PC-3 (cell line): ENCODE measurements around the gene ACTG2. TPM values are rescaled to one million over a fixed set of nuclear protein-coding genes. Genes with fewer than 3 reads are reported as not detected.

Experiments used
- ATAC-seq: fragments of 200-7000 bp; cut with Tn5 transposase; 2 replicates; pipeline ENCODE4 v1.9.1; 2020; ENCODE audit warnings: mild to moderate bottlenecking, moderate library complexity
- BruUV-seq: library from RNA; stranded (reverse); fragments of 400-500 nt; replicated peaks from 2 replicates; lab custom pipeline; 2021; lab: Mats Ljungman, UMichigan
- CTCF ChIA-PET: fragments of 300-600 bp; sonication (Branson Sonifier 250); formaldehyde crosslinking; loops from one replicate; lab custom pipeline; 2022; ENCODE audit warnings: antibody characterized with exemption; lab: Charles Lee
- POLR2A ChIA-PET: fragments of 300-600 bp; sonication (Branson Sonifier 250); formaldehyde crosslinking; loops from one replicate; lab custom pipeline; 2022; ENCODE audit warnings: antibody characterized with exemption; ENCODE audit not compliant: unreplicated experiment; lab: Charles Lee
- DNase-seq: peaks from one replicate; pipeline ENCODE4 v3.0.0-alpha.2; 2015
- H2AFZ ChIP-seq: fragments of 300-600 bp; sonication (generic); 2 replicates; pipeline ENCODE4 v1.6.0; 2016; ENCODE audit warnings: antibody characterized with exemption, low read length
- H3F3A ChIP-seq: fragments of 300-600 bp; sonication (generic); one replicate; pipeline ENCODE4 v1.6.0; 2017; ENCODE audit warnings: antibody characterized with exemption, low read length, control low read depth, mild to moderate bottlenecking; ENCODE audit not compliant: unreplicated experiment
- H3K27ac ChIP-seq: fragments of 300-600 bp; sonication (generic); 2 replicates; pipeline ENCODE4 v1.5.1; 2016; ENCODE audit warnings: mild to moderate bottlenecking, low read length
- H3K27me3 ChIP-seq: fragments of 300-600 bp; sonication (generic); 2 replicates; pipeline ENCODE4 v1.6.1; 2016; ENCODE audit warnings: low read length, mixed read lengths
- H3K36me3 ChIP-seq: fragments of 300-600 bp; sonication (generic); 2 replicates; pipeline ENCODE4 v1.6.1; 2016; ENCODE audit warnings: low read depth, mixed run types, low read length, mixed read lengths
- H3K4me1 ChIP-seq: fragments of 300-600 bp; sonication (generic); 2 replicates; pipeline ENCODE4 v1.5.1; 2016; ENCODE audit warnings: low read length; ENCODE audit not compliant: insufficient read depth
- H3K4me2 ChIP-seq: fragments of 300-600 bp; sonication (generic); 2 replicates; pipeline ENCODE4 v1.6.0; 2016; ENCODE audit warnings: low read length
- H3K4me3 ChIP-seq: fragments of 300-600 bp; sonication (generic); 2 replicates; pipeline ENCODE4 v1.5.1; 2016; ENCODE audit warnings: mild to moderate bottlenecking, low read length, mixed read lengths
- H3K79me2 ChIP-seq: fragments of 300-600 bp; sonication (generic); 2 replicates; pipeline ENCODE4 v1.6.1; 2017; ENCODE audit warnings: low read length, mixed read lengths
- H3K9ac ChIP-seq: fragments of 300-600 bp; sonication (generic); 2 replicates; pipeline ENCODE4 v1.6.0; 2016; ENCODE audit warnings: mild to moderate bottlenecking, low read length
- H3K9me2 ChIP-seq: fragments of 300-600 bp; sonication (generic); replicated peaks from 2 replicates; pipeline ENCODE4 v1.6.1; 2016; ENCODE audit warnings: mixed run types, low read length, mixed read lengths
- H3K9me3 ChIP-seq: fragments of 300-600 bp; sonication (generic); 2 replicates; pipeline ENCODE4 v1.6.1; 2016; ENCODE audit warnings: low read length, mixed read lengths
- H4K20me1 ChIP-seq: fragments of 300-600 bp; sonication (generic); 2 replicates; pipeline ENCODE4 v1.6.1; 2016; ENCODE audit warnings: low read length, mixed read lengths
- EZH2 ChIP-seq: fragments of 300-600 bp; sonication (generic); IDR thresholded peaks from one replicate; pipeline ENCODE4 v1.6.1; 2017; ENCODE audit warnings: antibody characterized with exemption, mild to moderate bottlenecking, low read length; ENCODE audit not compliant: unreplicated experiment
- EZH2phosphoT487 ChIP-seq: fragments of 300-600 bp; sonication (generic); IDR thresholded peaks from 2 replicates; pipeline ENCODE4 v1.6.1; 2018; ENCODE audit warnings: mild to moderate bottlenecking, antibody characterized with exemption, low read length, borderline replicate concordance
- intact Hi-C: fragments of 100-400 bp; cut with micrococcal nuclease; formaldehyde crosslinking; loops from 2 replicates; pipeline ENCODE4 v1.9.0; 2023
- total RNA-seq: library from RNA; depleted of rRNA; stranded (reverse); fragments of >200 nt; gene quantifications from 2 replicates; pipeline ENCODE4 v1.2.3, GENCODE V29; 2014
- TF ChIP-seq, protein P1 (sequence below): fragments of 300-600 bp; sonication (generic); conservative IDR thresholded peaks from 2 replicates; pipeline ENCODE4 v1.5.1; 2017; ENCODE audit warnings: antibody characterized with exemption, low read depth, mild to moderate bottlenecking, low read length

ACTG2 gene
- total RNA-seq, 1 experiment from 2014 or later, result 3.8 TPM

- TF ChIP-seq EZH2phosphoT487 (no peak), EZH2 (no peak)
- TF ChIP-seq, protein P1, sequence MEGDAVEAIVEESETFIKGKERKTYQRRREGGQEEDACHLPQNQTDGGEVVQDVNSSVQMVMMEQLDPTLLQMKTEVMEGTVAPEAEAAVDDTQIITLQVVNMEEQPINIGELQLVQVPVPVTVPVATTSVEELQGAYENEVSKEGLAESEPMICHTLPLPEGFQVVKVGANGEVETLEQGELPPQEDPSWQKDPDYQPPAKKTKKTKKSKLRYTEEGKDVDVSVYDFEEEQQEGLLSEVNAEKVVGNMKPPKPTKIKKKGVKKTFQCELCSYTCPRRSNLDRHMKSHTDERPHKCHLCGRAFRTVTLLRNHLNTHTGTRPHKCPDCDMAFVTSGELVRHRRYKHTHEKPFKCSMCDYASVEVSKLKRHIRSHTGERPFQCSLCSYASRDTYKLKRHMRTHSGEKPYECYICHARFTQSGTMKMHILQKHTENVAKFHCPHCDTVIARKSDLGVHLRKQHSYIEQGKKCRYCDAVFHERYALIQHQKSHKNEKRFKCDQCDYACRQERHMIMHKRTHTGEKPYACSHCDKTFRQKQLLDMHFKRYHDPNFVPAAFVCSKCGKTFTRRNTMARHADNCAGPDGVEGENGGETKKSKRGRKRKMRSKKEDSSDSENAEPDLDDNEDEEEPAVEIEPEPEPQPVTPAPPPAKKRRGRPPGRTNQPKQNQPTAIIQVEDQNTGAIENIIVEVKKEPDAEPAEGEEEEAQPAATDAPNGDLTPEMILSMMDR, result no peak
- POLR2A ChIA-PET, result no interaction called here
- Histone ChIP-seq H3K36me3 (no peaks in the 10 kb centered on the region), H3K9me3 (no peaks in the 10 kb centered on the region), H3K4me1 (no peaks in the 10 kb centered on the region), H3K79me2 (no peaks in the 10 kb centered on the region), H3K9ac (no peak overlapping the region), H3K4me2 (no peak overlapping the region), H3K9me2 (no peaks in the 10 kb centered on the region), H3K27me3 (no peaks in the 10 kb centered on the region), H2AFZ (no peak overlapping the region), H4K20me1 (no peaks in the 10 kb centered on the region), H3K27ac (no peak overlapping the region), H3K4me3 (no peak overlapping the region), H3F3A (no peaks in the 10 kb centered on the region)
- CTCF ChIA-PET, result no interaction called here
- BruUV-seq, result no TSS peak
- DNase-seq (no peak), ATAC-seq (no peak)
- intact Hi-C loops, result no loop called here
Observed at GRCh38 chr2:73915437-73915993, 22.7 kb downstream of the ACTG2 start.

- Histone ChIP-seq H3F3A (no peaks in the 10 kb centered on the region), H4K20me1 (no peaks in the 10 kb centered on the region), H3K9me3 (no peaks in the 10 kb centered on the region), H2AFZ (no peak overlapping the region), H3K4me3 (no peak overlapping the region), H3K79me2 (no peaks in the 10 kb centered on the region), H3K4me1 (no peaks in the 10 kb centered on the region), H3K36me3 (no peaks in the 10 kb centered on the region), H3K9ac (no peak overlapping the region), H3K27ac (no peak overlapping the region), H3K27me3 (no peaks in the 10 kb centered on the region), H3K4me2 (no peak overlapping the region), H3K9me2 (no peaks in the 10 kb centered on the region)
- no peak for DNase-seq
- TF ChIP-seq EZH2phosphoT487, result no peak
- TF ChIP-seq, protein P1, result no peak
- no peak for TF ChIP-seq EZH2
- CTCF ChIA-PET, result no interaction called here
- no peak for ATAC-seq
- intact Hi-C loops, result no loop called here
- no TSS peak for BruUV-seq
- POLR2A ChIA-PET, result no interaction called here
Observed at GRCh38 chr2:73916666-73917065, 23.9 kb downstream of the ACTG2 start.

DNA sequence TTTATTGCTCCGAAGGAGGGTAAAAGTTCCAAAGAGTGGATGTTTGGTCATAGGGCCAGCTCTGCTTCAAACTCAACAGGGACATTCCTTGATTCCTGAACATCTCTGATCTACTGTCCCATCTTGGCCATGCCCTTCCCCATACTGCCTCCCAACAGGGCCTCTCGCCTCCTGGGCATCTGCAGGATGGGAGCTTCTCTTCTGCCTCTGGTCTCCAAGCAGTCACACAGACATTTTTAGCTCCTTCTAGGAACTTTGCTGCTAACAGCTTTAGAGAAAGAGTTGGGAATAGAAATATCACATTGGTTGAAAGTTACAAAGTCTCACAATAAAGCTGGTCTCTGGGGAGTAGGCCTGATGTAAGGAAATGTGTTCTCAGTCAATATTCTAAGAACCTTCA lies 24.5 kb downstream of the ACTG2 start:
- H3K9me2 ChIP-seq, result no peaks in the 10 kb centered on the region
- no peaks in the 10 kb centered on the region for H3K27me3 ChIP-seq
- POLR2A ChIA-PET, result no interaction called here
- H3K4me3 ChIP-seq, result no peak overlapping the region
- no peaks in the 10 kb centered on the region for H3K79me2 ChIP-seq
- H3K9me3 ChIP-seq, result no peaks in the 10 kb centered on the region
- ATAC-seq (no peak), DNase-seq (no peak)
- BruUV-seq, result no TSS peak
- H4K20me1 ChIP-seq, result no peaks in the 10 kb centered on the region
- no peak overlapping the region for H2AFZ ChIP-seq
- no peak overlapping the region for H3K27ac ChIP-seq
- H3K4me2 ChIP-seq, result no peak overlapping the region
- H3K36me3 ChIP-seq, result no peaks in the 10 kb centered on the region
- CTCF ChIA-PET, result no interaction called here
- TF ChIP-seq EZH2phosphoT487 (no peak), EZH2 (no peak)
- TF ChIP-seq, protein P1, result no peak
- intact Hi-C loops, result no loop called here
- H3K4me1 ChIP-seq, result peaks cover 3% of the 10 kb centered on the region; the same call in 1 of the 2 replicates
- no peak overlapping the region for H3K9ac ChIP-seq
- H3F3A ChIP-seq, result no peaks in the 10 kb centered on the region
